Mucosa of descending colon (tissue), 3 donors: ENCODE results near the gene GARIN3. TPM values are rescaled to one million over a fixed set of nuclear protein-coding genes. Genes with fewer than 3 reads are reported as not detected.

Experiments used
- ATAC-seq: fragments of 200-7000 bp; cut with Tn5 transposase; one replicate; pipeline ENCODE4 v1.9.1; 2020; ENCODE audit warnings: mild to moderate bottlenecking, moderate library complexity
- DNase-seq, 3 donors: peaks; one replicate each; pipeline ENCODE4 v3.0.0-alpha.2; 2020
- H3K36me3 ChIP-seq: fragments of 200-600 bp; one replicate; pipeline ENCODE4 v1.8.0; 2021; ENCODE audit warnings: low read depth, mild to moderate bottlenecking
- H3K4me1 ChIP-seq: fragments of 200-600 bp; one replicate; pipeline ENCODE4 v1.8.0; 2021; ENCODE audit warnings: low read depth, mild to moderate bottlenecking
- H3K4me3 ChIP-seq: fragments of 200-600 bp; one replicate; pipeline ENCODE4 v1.8.0; 2021; ENCODE audit warnings: mild to moderate bottlenecking
- H3K9me3 ChIP-seq: fragments of 200-600 bp; one replicate; pipeline ENCODE4 v1.8.0; 2021; ENCODE audit warnings: mild to moderate bottlenecking
- CTCF ChIP-seq: fragments of 200-600 bp; IDR thresholded peaks from one replicate; pipeline ENCODE4 v1.8.0; 2022; ENCODE audit warnings: antibody characterized with exemption, mild to moderate bottlenecking
- intact Hi-C, 2 donors: fragments of 100-400 bp; cut with DNase I in 1 of 2; cut with micrococcal nuclease in 1 of 2; formaldehyde crosslinking; loops; one replicate each; pipeline versions ENCODE4 v1.11.0 to v1.11.1; 2022; cut with DNase I, micrococcal nuclease
- long read RNA-seq, 2 donors: library from polyadenylated mRNA; unstranded; transcript quantifications; one replicate each; pipeline ENCODE4 v2.0.0, GENCODE V29; 2019 to 2021
- total RNA-seq, 3 donors: library from RNA; stranded (reverse); fragmentation: NEBNext Ultra II Directional in 2 of 3; extraction: Animal tissue kit (Norgen Biotek cat#: 25700) in 2 of 3; gene quantifications; one replicate each; pipeline versions ENCODE4 v1.2.1 to v1.2.4, GENCODE V29; 2021 to 2023
- donor health status: DM: no; HTN: no; CAD: no; lungs with moderate emphysema.
- donor health status: DM: no; HTN: no; CAD: no.
- donor health status: DM: no; HTN: yes; CAD: no.

GARIN3 gene
- not detected for total RNA-seq
- long read RNA-seq, donor 1: 0 reads
- long read RNA-seq, donor 2: 0 reads

GRCh38 chr5:157166214-157167213 is at the start of gene GARIN3:
Gene GARIN3, minus strand, starts transcription at chr5:157166264. Its CDS starts 96 bp downstream, at chr5:157166168.
- no peak for ATAC-seq
- no peak within 1 kb of the TSS for H3K4me3 ChIP-seq
- H3K36me3 ChIP-seq: no peaks in the 10 kb centered on the region
- H3K9me3 ChIP-seq: no peaks in the 10 kb centered on the region
- no peak for TF ChIP-seq CTCF
- DNase-seq: no peak
- no peaks in the 10 kb centered on the region for H3K4me1 ChIP-seq
- intact Hi-C loops: no loop called here

GRCh38 chr5:157215514-157216167 is 49.6 kb upstream of the GARIN3 start:
- intact Hi-C loops: no loop called here
- Histone ChIP-seq H3K4me3 (no peak overlapping the region), H3K36me3 (no peaks in the 10 kb centered on the region), H3K4me1 (no peaks in the 10 kb centered on the region), H3K9me3 (no peaks in the 10 kb centered on the region)
- no peak for ATAC-seq
- no peak for TF ChIP-seq CTCF
- DNase-seq: no peak

- Histone ChIP-seq H3K9me3 (no peaks in the 10 kb centered on the region), H3K4me3 (no peak overlapping the region), H3K36me3 (no peaks in the 10 kb centered on the region), H3K4me1 (no peaks in the 10 kb centered on the region)
- no peak for TF ChIP-seq CTCF
- intact Hi-C loops: no loop called here
- ATAC-seq (peak; percentile 47), DNase-seq (no peak)
Measured at GRCh38 chr5:157214861-157215513, 48.9 kb upstream of the GARIN3 start.

GRCh38 chr5:157214415-157214814 is 48.4 kb upstream of the GARIN3 start:
- no peaks in the 10 kb centered on the region for H3K4me1 ChIP-seq
- H3K9me3 ChIP-seq: no peaks in the 10 kb centered on the region
- H3K4me3 ChIP-seq: no peak overlapping the region
- DNase-seq: no peak
- intact Hi-C loops: no loop called here
- no peak for ATAC-seq
- no peak for TF ChIP-seq CTCF
- no peaks in the 10 kb centered on the region for H3K36me3 ChIP-seq

- DNase-seq: no peak
- Histone ChIP-seq H3K4me1 (no peaks in the 10 kb centered on the region), H3K9me3 (no peaks in the 10 kb centered on the region), H3K4me3 (no peak overlapping the region), H3K36me3 (no peaks in the 10 kb centered on the region)
- no peak for TF ChIP-seq CTCF
- no peak for ATAC-seq
- intact Hi-C loops: no loop called here
Measured at GRCh38 chr5:157213527-157214243, 47.6 kb upstream of the GARIN3 start.
